A673 (cell line): ENCODE data around the gene RELT.

ENCODE experiments used
- CTCF ChIP-seq: fragments of 300-800, 200-600 bp; sonication (generic); conservative IDR thresholded peaks from 2 replicates; pipeline ENCODE4 v1.5.1; 2017; ENCODE audit warnings: low read depth, mild to moderate bottlenecking, antibody characterized with exemption, low read length, moderate library complexity, mixed read lengths
- EZH2 ChIP-seq: fragments of 200-600 bp; sonication (generic); IDR thresholded peaks from 2 replicates; pipeline ENCODE4 v1.6.1; 2017; ENCODE audit warnings: borderline replicate concordance, low read depth, mild to moderate bottlenecking, mixed read lengths, antibody characterized with exemption, low read length; ENCODE audit not compliant: poor library complexity, severe bottlenecking

GRCh38 chr11:73361953-73362776 lies 14.0 kb upstream of the RELT start:
- TF ChIP-seq CTCF (no peak), EZH2 (no peak)
